ENCODE results near the gene OGFOD1. TPM values are rescaled to one million over a fixed set of nuclear protein-coding genes. Genes with fewer than 3 reads are reported as not detected.

Gene OGFOD1
- total and polyA plus RNA-seq, 10 of the 15 experiments (the other 5 are each of a cell fraction or from before 2014, with no cell fraction given), result 31.4 to 119 (median 51.6) TPM

GRCh38 chr16:56428091-56428490 is 23.3 kb upstream of the OGFOD1 start:
- DNase-seq (ENCODE audit: low read depth, low spot score), result no peak
- H3K27ac ChIP-seq (ENCODE audit: control insufficient read depth, insufficient read depth), result no peak overlapping the region
- 28% methylated on average over 1 of the region's 1 CpG for WGBS (ENCODE audit: insufficient coverage, insufficient replicate concordance, low lambda C conversion rate, missing lambda C conversion rate)
- RAD21 ChIA-PET (ENCODE audit: unreplicated experiment), result no interaction called here
- intact Hi-C loops (cut with micrococcal nuclease; ENCODE audit: unreplicated experiment) (no loop called here), in situ Hi-C loops (cut with MboI) (no loop called here)
- BruUV-seq (replicated peaks), result no TSS peak
- POLR2A ChIA-PET, result interaction anchor here (1.2 kb wide), 1 partner anchor 19 kb away, joined by 4 read pairs; no protein-coding TSS in a partner anchor
- no peaks in the 10 kb centered on the region for H4K20me1 ChIP-seq (ENCODE audit: control insufficient read depth, insufficient read depth)
- peaks cover 20% of the 10 kb centered on the region for H3K79me2 ChIP-seq (ENCODE audit: control insufficient read depth, insufficient read depth, low read length)
- no peak overlapping the region for H3K9ac ChIP-seq (ENCODE audit: control insufficient read depth, insufficient read depth, low read length)
- no peak for FAIRE-seq
- no peaks in the 10 kb centered on the region for H3K4me1 ChIP-seq (ENCODE audit: control insufficient read depth, insufficient read depth, low read length)
- CTCF ChIA-PET, result interaction anchor here (1.0 to 2.5 kb wide), 4 partner anchors 10 to 255 kb away, joined by 3 to 9 read pairs (median 4); no protein-coding TSS in a partner anchor
- no peaks in the 10 kb centered on the region for H3K9me3 ChIP-seq (replicated peaks; ENCODE audit: control insufficient read depth, insufficient read depth, low read length)
- H2AFZ ChIP-seq (ENCODE audit: control insufficient read depth, low read depth, low read length), result no peak overlapping the region
- H3K4me3 ChIP-seq, result no peak overlapping the region
- H3K27me3 ChIP-seq (replicated peaks in 1 of 2; ENCODE audit: control insufficient read depth in 2 of 2, insufficient read depth in 2 of 2, low read length in 1 of 2), result no peaks in the 10 kb centered on the region
- no peak overlapping the region for H3K4me2 ChIP-seq (ENCODE audit: control insufficient read depth, insufficient read depth)
- H3K36me3 ChIP-seq (ENCODE audit: control insufficient read depth in 2 of 2, insufficient read depth in 2 of 2, low read length in 1 of 2), result peaks cover 0 to 6% of the 10 kb centered on the region in 2 experiments; a peak in 1 of 4 replicates
- TF ChIP-seq FOXK2 (IDR thresholded peaks at IDR 0.05), result no peak
- TF ChIP-seq NBN (IDR thresholded peaks at IDR 0.05), result no peak
- TF ChIP-seq NFIC (IDR thresholded peaks at IDR 0.05; ENCODE audit: low read depth, low read length), result no peak
- TF ChIP-seq SMAD5 (IDR thresholded peaks at IDR 0.05; ENCODE audit: low read depth), result no peak
- TF ChIP-seq JUND (IDR thresholded peaks at IDR 0.05; ENCODE audit: low read depth, low read length), result no peak
- TF ChIP-seq MYC (IDR thresholded peaks at IDR 0.05; ENCODE audit: insufficient read depth, insufficient read length, insufficient replicate concordance, low read length, severe bottlenecking), result no peak
- TF ChIP-seq ASH2L (IDR thresholded peaks at IDR 0.05; ENCODE audit: borderline replicate concordance, low read depth), result no peak
- no peak for TF ChIP-seq RAD51 (IDR thresholded peaks at IDR 0.05)
- TF ChIP-seq SMC3 (IDR thresholded peaks at IDR 0.05; ENCODE audit: borderline replicate concordance, low read length), result no peak
- no peak for TF ChIP-seq RB1 (IDR thresholded peaks at IDR 0.05; ENCODE audit: borderline replicate concordance)
- no peak for TF ChIP-seq CEBPB (IDR thresholded peaks at IDR 0.05; ENCODE audit: borderline replicate concordance in 1 of 2, low read depth in 2 of 2, low read length in 2 of 2)
- SMC1A ChIA-PET (ENCODE audit: uncharacterized antibody, unreplicated experiment), result interaction anchor here (1.0 to 1.3 kb wide), 3 partner anchors 23 to 42 kb away, joined by 3 to 4 read pairs (median 3); partner anchors contain the start of genes NUDT21 and OGFOD1
- ATAC-seq, result no peak

All from GM12878 (cell line).